Activated T-helper 17 cell treated with anti-CD3 and anti-CD28 coated beads, Interleukin-2, amount 50 U/mL, for 72 hours (primary cell): ENCODE results near the gene VAMP2. TPM values are rescaled to one million over a fixed set of nuclear protein-coding genes. Genes with fewer than 3 reads are reported as not detected.

Experiments used
- ATAC-seq: fragments of 150-1000 bp; cut with Tn5 transposase; replicated peaks from 2 replicates; pipeline ENCODE4 v1.10.0; 2021; ENCODE audit warnings: mild to moderate bottlenecking, moderate library complexity
- H3K27ac Mint-ChIP-seq: one replicate; pipeline ENCODE4 v1.8.0; 2022; ENCODE audit warnings: mixed read lengths
- H3K27me3 Mint-ChIP-seq: one replicate; pipeline ENCODE4 v1.8.0; 2022; ENCODE audit warnings: mixed read lengths
- H3K36me3 Mint-ChIP-seq: one replicate; pipeline ENCODE4 v1.8.0; 2022; ENCODE audit warnings: low read depth, mild to moderate bottlenecking, mixed read lengths
- H3K4me1 Mint-ChIP-seq: one replicate; pipeline ENCODE4 v1.8.0; 2022; ENCODE audit warnings: mixed read lengths
- H3K4me3 Mint-ChIP-seq: one replicate; pipeline ENCODE4 v1.8.0; 2022; ENCODE audit warnings: mild to moderate bottlenecking, mixed read lengths
- H3K9me3 Mint-ChIP-seq: one replicate; pipeline ENCODE4 v1.8.0; 2022; ENCODE audit warnings: mixed read lengths
- total RNA-seq, 2 donors: library from RNA; stranded (reverse); gene quantifications; one replicate each; pipeline ENCODE4 v1.2.3, GENCODE V29; 2022

Gene VAMP2
- total RNA-seq, 2 donors from 2014 or later: 41.7 to 66.2 TPM

DNA sequence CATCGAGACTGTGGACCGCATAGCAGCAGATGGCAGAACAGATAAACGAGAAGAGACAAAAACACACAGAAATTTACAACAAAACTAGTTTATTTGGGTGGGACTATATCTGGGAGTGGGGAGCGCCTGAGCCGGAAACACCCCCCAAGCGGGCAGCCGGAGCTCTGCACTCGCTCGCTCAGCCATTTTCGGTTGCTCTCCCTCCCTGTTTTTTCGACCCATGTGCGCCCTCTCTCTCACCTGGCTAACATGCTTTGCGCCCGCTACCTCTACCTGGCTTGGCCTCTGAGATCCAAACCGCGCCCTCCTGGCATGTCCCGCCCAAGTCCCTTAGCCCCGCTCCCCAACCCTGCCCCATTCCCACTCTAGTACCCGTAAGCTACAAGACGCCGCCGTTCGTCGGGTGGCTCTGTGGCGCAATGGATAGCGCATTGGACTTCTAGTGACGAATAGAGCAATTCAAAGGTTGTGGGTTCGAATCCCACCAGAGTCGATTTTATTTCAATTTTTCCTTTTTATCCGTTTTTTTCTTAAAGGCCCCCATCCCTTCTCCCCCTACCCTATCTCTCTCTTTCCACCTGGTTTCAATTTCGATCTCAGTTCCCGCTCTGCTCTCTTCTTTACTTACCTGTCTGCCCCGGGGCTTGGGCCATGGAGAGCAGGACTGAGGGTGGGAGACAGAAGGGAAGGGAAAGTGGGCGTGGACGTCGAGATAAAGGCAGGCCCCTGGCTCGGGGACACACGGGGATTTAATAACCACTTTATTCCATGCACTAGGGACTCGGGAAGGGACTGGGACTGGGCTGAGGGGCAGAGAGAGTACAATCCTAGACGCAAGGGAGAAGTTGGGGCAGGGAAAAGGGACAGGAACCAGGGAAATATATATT lies 42.0 kb downstream of the VAMP2 start:
- peaks cover 53% of the 10 kb centered on the region for H3K36me3 Mint-ChIP-seq
- peak overlapping the region; percentile 100 for H3K27ac Mint-ChIP-seq
- ATAC-seq: peak; percentile 10
- peaks cover 27% of the 10 kb centered on the region for H3K27me3 Mint-ChIP-seq
- no peaks in the 10 kb centered on the region for H3K9me3 Mint-ChIP-seq
- peak overlapping the region; percentile 95 for H3K4me3 Mint-ChIP-seq
- peaks cover 58% of the 10 kb centered on the region for H3K4me1 Mint-ChIP-seq

DNA sequence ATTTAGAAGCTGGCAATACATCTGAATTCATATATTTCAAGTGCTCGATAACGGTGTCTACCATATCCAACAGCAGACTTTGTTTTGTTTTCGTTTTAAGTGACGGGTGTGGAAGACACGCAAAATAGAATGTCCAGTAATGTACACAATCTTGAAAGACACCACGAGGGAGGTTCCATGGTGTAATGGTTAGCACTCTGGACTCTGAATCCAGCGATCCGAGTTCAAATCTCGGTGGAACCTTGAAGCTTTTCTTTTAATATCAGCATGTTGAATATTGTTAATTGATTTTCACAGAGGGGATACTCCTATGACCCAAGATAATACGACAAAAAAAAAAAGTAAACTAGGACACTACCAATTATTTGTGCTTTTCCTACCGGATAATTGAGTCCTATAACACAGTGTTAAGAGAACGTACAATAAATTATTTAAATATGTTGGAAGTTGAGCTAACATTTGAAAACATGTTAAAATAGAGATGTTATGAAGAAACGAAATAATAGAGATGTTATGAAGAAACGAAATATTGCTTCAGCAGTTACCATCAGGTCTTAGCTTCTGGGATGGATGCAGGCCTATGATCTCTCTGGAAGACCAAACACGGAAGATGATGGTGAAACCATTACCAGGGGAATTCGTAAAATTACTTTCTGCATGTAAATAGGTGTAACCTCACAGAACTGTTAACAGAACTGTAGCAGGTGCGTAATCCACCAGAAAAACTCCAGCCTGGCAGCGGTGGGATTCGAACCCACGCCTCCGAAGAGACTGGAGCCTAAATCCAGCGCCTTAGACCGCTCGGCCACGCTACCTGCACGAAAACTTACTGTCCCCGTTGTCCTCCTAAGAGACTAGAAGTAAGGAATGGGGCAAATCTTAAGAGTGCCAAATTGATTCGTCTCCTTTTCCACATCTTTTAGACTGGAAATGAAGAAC lies 42.9 kb downstream of the VAMP2 start:
- H3K9me3 Mint-ChIP-seq: no peaks in the 10 kb centered on the region
- H3K27me3 Mint-ChIP-seq: peaks cover 33% of the 10 kb centered on the region
- H3K4me1 Mint-ChIP-seq: peaks cover 51% of the 10 kb centered on the region
- peak overlapping the region; percentile 95 for H3K4me3 Mint-ChIP-seq
- peaks cover 44% of the 10 kb centered on the region for H3K36me3 Mint-ChIP-seq
- H3K27ac Mint-ChIP-seq: peak overlapping the region; percentile 100
- peak; percentile 52 for ATAC-seq

DNA sequence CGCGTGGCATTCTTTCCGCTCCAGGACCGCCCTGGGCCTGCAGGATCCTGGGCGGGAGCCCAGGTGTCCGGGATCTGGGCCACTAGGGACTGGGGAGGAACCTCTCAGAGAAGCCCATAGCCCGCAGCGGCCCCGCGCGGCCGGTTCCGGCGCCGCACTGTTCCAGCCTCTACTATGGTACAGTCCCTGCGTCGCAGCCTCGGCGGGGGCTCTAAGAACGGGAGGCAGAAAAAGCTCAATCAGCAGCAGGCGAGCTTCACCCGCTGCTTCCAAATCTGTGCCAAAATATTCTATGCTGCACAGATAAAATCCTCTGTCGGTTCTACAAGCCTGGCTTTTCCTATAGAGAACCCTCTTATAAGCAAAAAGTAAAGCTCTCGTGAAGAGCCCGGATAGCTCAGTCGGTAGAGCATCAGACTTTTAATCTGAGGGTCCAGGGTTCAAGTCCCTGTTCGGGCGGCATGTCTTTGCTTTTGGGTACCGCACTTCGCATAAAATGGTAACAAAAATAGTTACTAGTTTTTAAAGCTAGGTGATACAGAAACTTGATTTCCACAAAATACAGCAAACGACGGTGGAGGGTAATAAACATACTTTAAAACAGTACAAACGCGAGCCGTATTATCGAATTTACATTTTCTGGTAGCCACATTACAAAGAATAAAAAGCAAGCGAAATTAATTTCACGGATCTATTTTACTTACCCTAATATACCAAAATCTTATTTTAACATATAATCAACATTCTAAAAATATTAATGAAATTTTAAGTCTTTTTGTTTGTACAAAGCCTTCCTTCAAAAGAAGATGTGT lies 43.8 kb downstream of the VAMP2 start:
- ATAC-seq: peak; percentile 65
- Mint-ChIP-seq H3K4me1 (peaks cover 43% of the 10 kb centered on the region), H3K9me3 (no peaks in the 10 kb centered on the region), H3K4me3 (peak overlapping the region; percentile 95), H3K36me3 (peaks cover 39% of the 10 kb centered on the region), H3K27me3 (peaks cover 33% of the 10 kb centered on the region), H3K27ac (peak overlapping the region; percentile 100)

DNA sequence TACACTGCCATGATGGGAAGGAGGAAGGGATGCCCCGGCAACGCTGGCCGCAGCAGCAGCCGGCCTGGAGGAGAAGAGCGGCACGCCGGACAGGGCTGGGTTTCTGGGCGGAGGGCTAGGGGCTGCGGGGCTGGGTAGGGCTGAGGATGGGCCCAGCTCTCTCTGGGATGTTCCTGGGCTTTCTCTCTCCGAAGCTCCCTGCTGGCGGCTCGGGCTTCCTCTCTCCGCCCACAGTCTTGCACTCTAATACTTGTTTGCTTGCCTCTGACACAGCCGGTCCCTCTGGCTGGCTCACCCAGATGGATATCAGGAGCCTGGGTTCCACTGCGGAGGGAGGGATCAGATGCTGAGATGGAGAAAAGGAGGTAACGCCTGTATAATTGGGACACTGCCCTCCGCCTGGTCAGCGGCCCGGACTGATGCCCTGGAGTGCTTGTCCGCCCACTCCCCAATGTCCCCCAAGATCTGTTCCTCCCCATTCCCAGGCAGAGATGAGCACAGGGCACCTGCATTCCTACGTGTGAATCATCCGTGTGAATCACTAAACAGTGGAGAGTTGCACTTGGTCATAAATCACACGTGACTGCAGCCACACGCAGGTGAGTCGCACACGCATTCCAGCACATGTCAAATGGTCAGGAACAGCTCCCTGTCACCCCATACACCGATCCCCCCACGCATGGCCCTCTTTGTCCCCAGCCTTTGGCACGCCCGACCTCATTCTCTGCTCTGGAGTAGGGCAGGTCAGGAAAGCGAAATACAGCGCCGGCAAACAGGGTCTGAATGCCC lies 44.6 kb downstream of the VAMP2 start, which contains the start of gene ALOXE3:
Gene ALOXE3 (minus strand): TSS at position 535 of the 789 bp plus-strand sequence. CDS start 524 bp downstream, at position 11.
- H3K27me3 Mint-ChIP-seq: peaks cover 31% of the 10 kb centered on the region
- peak within 1 kb of the TSS; percentile 95 for H3K4me3 Mint-ChIP-seq
- peaks cover 36% of the 10 kb centered on the region for H3K4me1 Mint-ChIP-seq
- H3K36me3 Mint-ChIP-seq: peaks cover 33% of the 10 kb centered on the region
- no peaks in the 10 kb centered on the region for H3K9me3 Mint-ChIP-seq
- ATAC-seq: peak; percentile 39
- peak within 1 kb of the TSS; percentile 100 for H3K27ac Mint-ChIP-seq

DNA sequence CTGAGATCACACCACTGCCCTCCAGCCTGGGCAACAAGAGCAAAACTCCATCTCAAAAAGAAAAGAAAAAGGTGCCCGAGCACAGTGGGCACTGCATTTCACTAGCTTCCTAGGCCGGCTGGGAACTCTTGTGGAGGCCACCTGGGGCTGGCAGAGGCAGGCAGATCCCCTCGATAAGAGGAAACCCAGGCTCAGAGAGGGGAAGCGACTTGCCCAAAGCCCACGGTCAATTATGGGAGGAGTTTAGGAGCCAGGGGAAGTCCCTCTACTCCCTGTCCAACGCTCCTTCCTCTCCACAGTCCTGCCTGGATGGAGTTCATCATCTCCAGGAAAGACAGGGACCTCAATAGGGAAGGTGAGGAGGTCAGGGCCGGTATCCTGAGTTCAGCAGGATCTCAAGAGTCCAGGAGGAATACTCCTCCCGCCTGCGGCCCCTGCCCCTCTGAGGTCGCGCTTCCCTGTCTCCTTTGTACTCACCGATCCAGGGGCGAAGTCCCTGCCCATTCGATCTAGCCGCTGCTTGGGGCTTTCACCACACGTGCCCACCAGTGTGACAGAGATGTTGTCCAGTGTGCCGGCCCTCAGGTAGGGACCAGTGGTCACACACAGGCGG lies 45.3 kb downstream of the VAMP2 start:
- Mint-ChIP-seq H3K9me3 (no peaks in the 10 kb centered on the region), H3K27me3 (peaks cover 29% of the 10 kb centered on the region), H3K36me3 (peaks cover 30% of the 10 kb centered on the region), H3K4me1 (peaks cover 33% of the 10 kb centered on the region), H3K4me3 (peak overlapping the region; percentile 95), H3K27ac (peak overlapping the region; percentile 100)
- ATAC-seq: no peak

- ATAC-seq: no peak
- H3K4me3 Mint-ChIP-seq: peak overlapping the region; percentile 95
- H3K27ac Mint-ChIP-seq: no peak overlapping the region
- no peaks in the 10 kb centered on the region for H3K9me3 Mint-ChIP-seq
- peaks cover 27% of the 10 kb centered on the region for H3K27me3 Mint-ChIP-seq
- peaks cover 30% of the 10 kb centered on the region for H3K36me3 Mint-ChIP-seq
- H3K4me1 Mint-ChIP-seq: peaks cover 33% of the 10 kb centered on the region
Measured at GRCh38 chr17:8116776-8117175, 46.0 kb downstream of the VAMP2 start.

- ATAC-seq: no peak
- Mint-ChIP-seq H3K36me3 (no peaks in the 10 kb centered on the region), H3K4me1 (peaks cover 3% of the 10 kb centered on the region), H3K9me3 (no peaks in the 10 kb centered on the region), H3K27me3 (peaks cover 23% of the 10 kb centered on the region), H3K4me3 (peak overlapping the region; percentile 35), H3K27ac (peak overlapping the region; percentile 33)
Measured at GRCh38 chr17:8110907-8111306, 51.8 kb downstream of the VAMP2 start.

DNA sequence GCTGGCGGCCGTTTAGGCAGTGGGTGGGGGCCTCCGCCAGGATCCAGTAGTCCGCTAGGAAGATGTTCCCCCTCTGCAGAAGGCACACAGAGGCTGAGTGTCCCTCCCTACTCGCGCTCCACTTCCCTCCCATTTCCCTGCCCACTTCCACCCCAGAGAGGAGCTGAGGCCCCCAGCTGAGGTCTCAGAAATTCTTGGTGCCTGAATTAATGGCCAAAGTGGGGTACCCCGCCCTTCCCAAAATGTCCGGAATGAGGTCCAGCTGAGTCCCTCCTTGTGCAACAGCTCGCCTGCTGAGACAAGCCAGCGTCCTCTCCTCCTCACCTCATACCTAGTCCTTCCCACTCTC lies 52.3 kb downstream of the VAMP2 start:
- Mint-ChIP-seq H3K27ac (peak overlapping the region; percentile 33), H3K27me3 (peaks cover 19% of the 10 kb centered on the region), H3K4me3 (peak overlapping the region; percentile 35), H3K4me1 (peaks cover 3% of the 10 kb centered on the region), H3K36me3 (no peaks in the 10 kb centered on the region), H3K9me3 (no peaks in the 10 kb centered on the region)
- no peak for ATAC-seq

- Mint-ChIP-seq H3K27me3 (peaks cover 14% of the 10 kb centered on the region), H3K27ac (no peak overlapping the region), H3K9me3 (no peaks in the 10 kb centered on the region), H3K4me3 (peak overlapping the region; percentile 22), H3K4me1 (peaks cover 3% of the 10 kb centered on the region), H3K36me3 (no peaks in the 10 kb centered on the region)
- peak; percentile 99 for ATAC-seq
Measured at GRCh38 chr17:8109661-8110455, 52.9 kb downstream of the VAMP2 start.

Other genes with a start within 250 kb of the VAMP2 start
- gene RNF227, start 246.7 kb downstream of the VAMP2 start, total RNA-seq: 10 to 100 TPM in 1 of 2 donors, 1 to 10 TPM in 1; 2.4 to 11.7 TPM
- gene KCNAB3, start 233.1 kb downstream of the VAMP2 start, total RNA-seq: 10 to 100 TPM in 1 of 2 donors, 1 to 10 TPM in 1; 8.6 to 11.9 TPM
- 100 to 1,000 TPM; 179 to 180 TPM for gene TRAPPC1, start 231.0 kb downstream of the VAMP2 start, total RNA-seq
- 100 to 1,000 TPM in 1 of 2 donors, 10 to 100 TPM in 1; 74.0 to 152 TPM for gene CNTROB, start 230.7 kb downstream of the VAMP2 start, total RNA-seq
- gene GUCY2D, start 160.3 kb downstream of the VAMP2 start, total RNA-seq: under 1 TPM; 0.15 to 0.77 TPM
- gene ALOX15B, start 123.9 kb downstream of the VAMP2 start, total RNA-seq: under 1 TPM in 1 of 2 donors, not detected in 1; 0.61 TPM
- gene ALOX12B, start 75.2 kb downstream of the VAMP2 start, total RNA-seq: 1 to 10 TPM; 1.1 to 6.2 TPM
- 1 to 10 TPM in 1 of 2 donors, under 1 TPM in 1; 0.13 to 1.3 TPM for gene ALOXE3, start 44.4 kb downstream of the VAMP2 start, total RNA-seq
- gene HES7, start 38.8 kb downstream of the VAMP2 start, total RNA-seq: 10 to 100 TPM in 1 of 2 donors, 1 to 10 TPM in 1; 2.9 to 10.0 TPM
- gene PER1, start 10.5 kb downstream of the VAMP2 start, total RNA-seq: 100 to 1,000 TPM in 1 of 2 donors, 10 to 100 TPM in 1; 52.0 to 269 TPM
- 10 to 100 TPM; 43.3 to 45.3 TPM for gene TMEM107, start 13.4 kb upstream of the VAMP2 start, total RNA-seq
- gene BORCS6, start 27.2 kb upstream of the VAMP2 start, total RNA-seq: 1 to 10 TPM; 4.7 to 7.0 TPM
- 100 to 1,000 TPM; 158 to 161 TPM for gene AURKB, start 47.6 kb upstream of the VAMP2 start, total RNA-seq
- 10 to 100 TPM; 53.8 to 80.4 TPM for gene CTC1, start 85.1 kb upstream of the VAMP2 start, total RNA-seq
- 100 to 1,000 TPM in 1 of 2 donors, 10 to 100 TPM in 1; 53.9 to 143 TPM for gene PFAS, start 86.3 kb upstream of the VAMP2 start, total RNA-seq
- gene RANGRF, start 125.7 kb upstream of the VAMP2 start, total RNA-seq: 10 to 100 TPM; 44.9 to 56.0 TPM
- gene SLC25A35, start 132.5 kb upstream of the VAMP2 start, total RNA-seq: 1 to 10 TPM; 3.6 to 4.3 TPM
- not detected for gene ARHGEF15, start 147.3 kb upstream of the VAMP2 start, total RNA-seq
- gene ODF4, start 176.9 kb upstream of the VAMP2 start, total RNA-seq: not detected
- 1,000 to 10,000 TPM; 2,606 to 3,397 TPM for gene RPL26, start 220.2 kb upstream of the VAMP2 start, total RNA-seq
- under 1 TPM; 0.09 to 0.21 TPM for gene RNF222, start 234.9 kb upstream of the VAMP2 start, total RNA-seq